SU-DHL-6 (cell line): Measurements from ENCODE around the gene GULP1.

Source experiments
- EZH2phosphoT487 ChIP-seq: fragments of 200-600 bp; sonication (generic), shearing (Covaris generic); conservative IDR thresholded peaks from 2 replicates; pipeline ENCODE4 v1.6.1; 2018; ENCODE audit warnings: mild to moderate bottlenecking, antibody characterized with exemption, low read length, moderate library complexity, mixed read lengths
- TF ChIP-seq, protein P1 (sequence below): fragments of 200-600 bp; sonication (generic); IDR thresholded peaks from one replicate; pipeline ENCODE4 v1.5.1; 2017; ENCODE audit warnings: antibody characterized with exemption, mild to moderate bottlenecking, low read length, moderate library complexity; ENCODE audit not compliant: insufficient read depth, poor library complexity, severe bottlenecking

DNA sequence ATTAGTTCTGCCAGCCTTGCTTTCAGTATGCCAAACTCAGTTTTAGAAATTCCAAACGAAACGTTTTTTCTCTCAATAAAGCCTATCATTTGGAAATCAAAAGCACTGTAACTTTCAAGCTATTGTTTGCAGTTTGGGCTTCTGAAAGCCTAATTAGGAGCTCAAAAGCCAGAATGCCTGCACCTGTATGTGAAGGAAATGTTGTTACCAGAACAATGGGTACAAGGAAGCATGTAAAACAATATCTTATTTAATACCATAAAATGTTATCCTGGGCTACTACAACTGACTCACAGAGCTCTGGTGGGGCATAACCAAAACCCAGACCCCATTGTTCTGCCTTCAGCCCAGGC is 12.6 kb upstream of the GULP1 start:
- TF ChIP-seq, protein P1, sequence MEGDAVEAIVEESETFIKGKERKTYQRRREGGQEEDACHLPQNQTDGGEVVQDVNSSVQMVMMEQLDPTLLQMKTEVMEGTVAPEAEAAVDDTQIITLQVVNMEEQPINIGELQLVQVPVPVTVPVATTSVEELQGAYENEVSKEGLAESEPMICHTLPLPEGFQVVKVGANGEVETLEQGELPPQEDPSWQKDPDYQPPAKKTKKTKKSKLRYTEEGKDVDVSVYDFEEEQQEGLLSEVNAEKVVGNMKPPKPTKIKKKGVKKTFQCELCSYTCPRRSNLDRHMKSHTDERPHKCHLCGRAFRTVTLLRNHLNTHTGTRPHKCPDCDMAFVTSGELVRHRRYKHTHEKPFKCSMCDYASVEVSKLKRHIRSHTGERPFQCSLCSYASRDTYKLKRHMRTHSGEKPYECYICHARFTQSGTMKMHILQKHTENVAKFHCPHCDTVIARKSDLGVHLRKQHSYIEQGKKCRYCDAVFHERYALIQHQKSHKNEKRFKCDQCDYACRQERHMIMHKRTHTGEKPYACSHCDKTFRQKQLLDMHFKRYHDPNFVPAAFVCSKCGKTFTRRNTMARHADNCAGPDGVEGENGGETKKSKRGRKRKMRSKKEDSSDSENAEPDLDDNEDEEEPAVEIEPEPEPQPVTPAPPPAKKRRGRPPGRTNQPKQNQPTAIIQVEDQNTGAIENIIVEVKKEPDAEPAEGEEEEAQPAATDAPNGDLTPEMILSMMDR = no peak
- no peak for TF ChIP-seq EZH2phosphoT487
